GM20000 (cell line): ENCODE data around the gene ATP2C1.
A peak's percentile ranks its signal among the peaks of the same experiment; 100 is the strongest.

Experiments used
- DNase-seq: peaks from one replicate; pipeline ENCODE4 v3.0.0; 2012; ENCODE audit warnings: low spot score
- TF ChIP-seq, protein P1 (sequence below): IDR thresholded peaks from 2 replicates; pipeline ENCODE4 v1.5.1; 2012; ENCODE audit warnings: mild to moderate bottlenecking, control low read depth; ENCODE audit errors: extremely low read depth, missing control alignments

Gene ATP2C1

DNA sequence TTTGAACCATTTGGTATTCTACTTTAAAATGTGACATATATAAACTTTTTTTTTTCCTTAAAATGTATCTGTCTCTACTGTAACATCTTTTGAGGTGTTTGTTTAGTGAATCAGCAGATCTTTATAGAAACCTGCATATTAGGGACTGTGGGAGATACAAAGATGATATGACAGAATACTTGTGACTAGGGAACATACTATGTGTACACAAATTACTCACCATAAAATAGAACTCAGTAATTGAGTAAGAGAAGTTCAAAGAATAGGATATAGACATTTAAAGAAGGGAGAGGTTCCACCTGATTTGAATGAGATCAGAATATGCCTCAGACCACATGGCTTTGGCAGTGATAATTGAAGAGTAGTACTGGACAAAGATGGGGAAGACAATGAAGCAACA is 47.9 kb downstream of the ATP2C1 start:
- TF ChIP-seq, protein P1, sequence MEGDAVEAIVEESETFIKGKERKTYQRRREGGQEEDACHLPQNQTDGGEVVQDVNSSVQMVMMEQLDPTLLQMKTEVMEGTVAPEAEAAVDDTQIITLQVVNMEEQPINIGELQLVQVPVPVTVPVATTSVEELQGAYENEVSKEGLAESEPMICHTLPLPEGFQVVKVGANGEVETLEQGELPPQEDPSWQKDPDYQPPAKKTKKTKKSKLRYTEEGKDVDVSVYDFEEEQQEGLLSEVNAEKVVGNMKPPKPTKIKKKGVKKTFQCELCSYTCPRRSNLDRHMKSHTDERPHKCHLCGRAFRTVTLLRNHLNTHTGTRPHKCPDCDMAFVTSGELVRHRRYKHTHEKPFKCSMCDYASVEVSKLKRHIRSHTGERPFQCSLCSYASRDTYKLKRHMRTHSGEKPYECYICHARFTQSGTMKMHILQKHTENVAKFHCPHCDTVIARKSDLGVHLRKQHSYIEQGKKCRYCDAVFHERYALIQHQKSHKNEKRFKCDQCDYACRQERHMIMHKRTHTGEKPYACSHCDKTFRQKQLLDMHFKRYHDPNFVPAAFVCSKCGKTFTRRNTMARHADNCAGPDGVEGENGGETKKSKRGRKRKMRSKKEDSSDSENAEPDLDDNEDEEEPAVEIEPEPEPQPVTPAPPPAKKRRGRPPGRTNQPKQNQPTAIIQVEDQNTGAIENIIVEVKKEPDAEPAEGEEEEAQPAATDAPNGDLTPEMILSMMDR, result no peak
- DNase-seq, result no peak

DNA sequence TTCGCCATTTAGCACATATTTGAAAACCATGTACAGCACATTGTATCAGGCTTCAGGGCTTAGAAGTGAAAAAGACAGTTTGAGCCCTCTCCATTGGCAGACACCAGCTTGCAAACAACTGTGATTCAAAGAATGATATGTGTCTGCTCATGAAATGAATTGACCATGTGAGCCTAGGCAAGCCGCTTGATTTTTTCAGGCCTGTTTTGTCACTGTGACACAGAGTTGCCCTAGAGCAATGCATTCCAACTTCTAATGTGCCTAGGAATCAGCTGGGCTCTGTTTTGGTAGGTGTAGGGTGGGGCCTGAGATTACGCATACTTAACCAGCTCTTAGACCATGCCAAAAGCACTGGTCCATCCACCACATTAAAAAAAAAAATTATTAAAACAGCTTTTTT is 53.0 kb downstream of the ATP2C1 start:
- TF ChIP-seq, protein P1, result no peak
- no peak for DNase-seq

DNA sequence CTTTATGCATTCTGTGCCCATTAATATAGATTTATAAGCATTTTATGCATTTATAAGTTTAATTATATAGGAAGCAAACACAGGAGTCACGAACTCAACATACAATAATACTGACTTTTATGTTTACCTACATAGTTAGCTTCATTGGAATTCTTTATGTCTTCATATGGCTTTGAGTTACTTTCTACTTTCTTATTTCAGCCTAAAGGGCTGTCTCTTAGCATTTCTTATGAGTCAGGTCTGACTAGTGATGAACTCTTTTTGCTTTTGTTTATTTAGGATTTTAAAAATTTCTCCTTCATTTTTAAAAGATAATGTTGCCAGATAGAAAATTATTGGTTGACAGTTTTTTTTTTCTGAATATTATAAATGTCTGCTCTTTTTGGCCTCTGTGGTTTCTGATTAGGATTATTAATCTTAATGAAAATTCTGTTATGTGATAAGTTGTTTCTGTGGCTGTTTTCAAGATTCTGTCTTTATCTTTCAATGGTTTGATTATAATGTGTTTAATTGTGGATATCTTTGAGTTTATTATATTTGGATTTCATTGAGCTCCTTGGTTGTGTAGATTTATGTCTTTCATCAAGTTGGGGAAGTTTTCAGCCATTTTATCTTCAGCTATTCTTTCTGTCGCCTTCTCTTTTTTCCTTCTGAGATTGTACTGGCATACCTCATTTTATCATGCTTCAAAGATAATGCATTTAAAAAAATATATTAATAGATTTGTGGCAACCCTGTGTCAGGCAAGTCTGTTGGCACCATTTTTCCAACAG is 54.3 kb downstream of the ATP2C1 start:
- DNase-seq, result no peak
- TF ChIP-seq, protein P1, result no peak

DNA sequence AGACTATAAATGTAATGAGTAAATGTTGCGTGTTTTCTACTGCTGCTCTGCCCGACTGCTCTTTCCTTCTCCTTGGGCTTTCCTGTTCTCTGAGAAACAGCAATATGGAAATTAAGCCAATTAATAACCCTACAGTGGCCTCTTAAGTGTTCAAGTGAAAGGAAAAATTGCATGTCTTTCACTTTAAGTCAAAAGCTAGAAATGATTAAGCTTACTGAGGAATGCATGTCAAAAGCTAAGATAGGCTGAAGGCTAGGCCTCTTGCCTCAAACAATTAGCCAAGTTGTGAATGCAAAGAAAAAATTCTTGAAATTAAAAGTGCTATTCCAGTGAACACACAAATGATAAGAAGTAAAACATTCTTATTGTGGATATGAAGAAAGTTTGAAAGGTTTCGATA is 55.0 kb downstream of the ATP2C1 start:
- TF ChIP-seq, protein P1, result no peak
- DNase-seq, result no peak

DNA sequence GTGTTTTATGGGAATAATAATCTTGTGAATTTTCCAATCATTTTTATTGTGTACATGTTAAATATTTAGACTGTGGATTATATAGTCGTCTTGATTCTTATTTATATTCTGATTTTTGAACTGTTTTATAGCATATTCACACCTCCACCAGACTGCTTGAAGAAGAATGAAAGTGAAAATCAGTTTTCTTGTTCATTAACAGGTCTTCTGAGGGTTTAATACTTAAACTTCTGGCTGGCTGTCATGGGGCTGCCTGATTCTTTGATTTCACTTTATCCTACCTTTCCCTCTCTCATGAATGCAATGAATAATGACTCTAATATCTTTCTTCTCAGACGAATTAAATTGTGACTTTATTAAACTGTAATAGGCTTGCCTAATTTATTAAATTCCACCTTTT is 56.2 kb downstream of the ATP2C1 start:
- TF ChIP-seq, protein P1, result no peak
- DNase-seq, result peak; percentile 10

DNA sequence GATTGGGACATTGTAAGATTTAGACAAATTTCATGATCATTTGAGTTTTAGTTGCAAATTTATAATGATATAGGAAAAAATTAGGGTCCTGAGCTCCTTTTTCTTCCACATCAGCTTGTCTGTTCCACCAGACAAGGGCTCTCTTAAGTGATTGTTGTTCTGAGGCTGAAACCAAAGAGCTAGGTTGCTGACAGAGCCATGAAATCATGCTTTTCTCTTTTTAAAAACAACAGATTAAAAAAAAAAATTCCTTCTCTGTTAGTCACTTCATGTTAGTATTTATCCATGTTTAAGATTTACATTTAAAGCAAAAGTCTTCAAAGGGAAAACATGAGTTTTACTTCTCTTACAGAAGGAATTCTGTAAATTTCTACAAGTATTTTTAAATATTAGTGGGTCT is 56.8 kb downstream of the ATP2C1 start:
- TF ChIP-seq, protein P1, result no peak
- no peak for DNase-seq

DNA sequence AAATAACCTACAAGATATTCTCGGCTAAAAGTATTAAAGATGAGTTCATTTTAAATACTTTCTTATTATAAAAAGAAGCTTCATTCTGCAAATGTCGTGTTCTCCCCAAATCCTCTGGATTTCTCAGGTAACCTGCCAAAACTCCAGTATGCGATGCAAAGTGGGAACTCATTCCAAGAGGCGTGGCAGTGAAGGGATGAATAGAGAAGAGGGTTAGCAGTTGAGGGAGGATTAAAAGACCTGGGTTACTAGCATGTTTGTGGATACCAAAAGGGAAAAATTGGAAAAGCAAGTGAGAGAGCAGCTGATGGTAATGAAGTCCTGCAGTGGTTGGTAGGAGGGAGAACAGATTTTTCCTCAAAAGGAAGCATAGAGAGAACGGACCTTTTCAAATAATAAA is 61.6 kb downstream of the ATP2C1 start:
- TF ChIP-seq, protein P1, result no peak
- no peak for DNase-seq
